ENCODE results near the gene TMEM150B. TPM values are rescaled to one million over a fixed set of nuclear protein-coding genes. Genes with fewer than 3 reads are reported as not detected.
A peak's percentile ranks its signal among the peaks of the same experiment; 100 is the strongest.

The TMEM150B gene
- total RNA-seq, 2 experiments from 2014 or later = not detected

DNA sequence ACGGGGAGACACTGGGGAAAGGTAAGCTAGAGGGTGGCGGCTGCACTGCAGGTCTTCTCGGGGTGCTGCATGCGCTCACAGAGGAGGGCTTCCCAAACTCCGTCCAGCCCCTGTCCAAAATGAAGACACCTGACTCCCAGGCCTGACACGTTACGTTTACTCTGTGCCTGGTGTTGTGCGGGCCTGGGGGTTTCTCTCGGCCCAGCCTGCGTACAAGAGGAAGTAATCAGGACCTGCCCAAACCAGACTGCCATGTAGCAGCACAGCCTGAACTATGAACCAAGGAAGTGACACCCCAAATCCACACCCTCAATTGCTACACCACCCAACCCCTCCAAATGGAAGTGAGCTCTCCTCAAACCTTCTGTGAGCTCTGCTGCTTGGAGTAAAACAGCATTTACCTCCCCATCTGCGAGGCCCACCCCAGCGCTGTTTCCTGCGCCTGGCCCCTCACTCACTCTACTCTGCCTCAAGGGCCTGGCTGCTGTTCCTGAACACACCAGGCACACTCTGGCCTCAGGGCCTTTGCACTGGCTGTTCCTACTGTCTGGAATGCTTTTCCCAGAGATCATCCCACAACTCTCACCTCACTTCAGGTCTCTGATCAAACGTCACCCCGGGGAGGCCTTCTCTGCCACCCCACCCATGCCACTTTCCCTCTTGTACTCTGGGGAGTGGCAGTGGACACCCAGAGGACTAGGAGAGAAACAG, 48.3 kb downstream of the TMEM150B start:
- peak overlapping the region; percentile 64 for H3K4me3 ChIP-seq (ENCODE audit: low read depth, low read length, poor library complexity, severe bottlenecking)
- peak overlapping the region; percentile 93 for H3K27ac ChIP-seq (ENCODE audit: low read depth, low read length, poor library complexity, severe bottlenecking)
- TSS peak; percentile 93 for BruUV-seq (replicated peaks)
- POLR2A ChIA-PET = interaction anchor here (0.6 to 5.0 kb wide), 4 partner anchors 18 to 357 kb away, joined by 3 to 32 read pairs (median 4); partner anchors contain the start of gene PPP6R1
- CTCF ChIA-PET (ENCODE audit: unreplicated experiment) = interaction anchor here (0.6 kb wide), 1 partner anchor 143 kb away, joined by 9 read pairs; no protein-coding TSS in a partner anchor
- peak; percentile 73 for DNase-seq (ENCODE audit: low spot score)
- peaks cover 78% of the 10 kb centered on the region for H3K4me1 ChIP-seq (ENCODE audit: insufficient read depth, low read length, poor library complexity, severe bottlenecking)
- H3K4me2 ChIP-seq (ENCODE audit: low read length) = peak overlapping the region; percentile 99
- H3K9me3 ChIP-seq (ENCODE audit: low read length) = no peaks in the 10 kb centered on the region
- H3K36me3 ChIP-seq (ENCODE audit: insufficient read depth, low read length) = peaks cover 35% of the 10 kb centered on the region
- peaks cover 38% of the 10 kb centered on the region for H3K79me2 ChIP-seq (ENCODE audit: insufficient read depth, low read depth, low read length)
- no peaks in the 10 kb centered on the region for H4K20me1 ChIP-seq (ENCODE audit: insufficient read depth, low read length)
- intact Hi-C loops (cut with micrococcal nuclease; ENCODE audit: unreplicated experiment) = loop anchor here (1.0 kb wide), 2 partner anchors 18 to 23 kb away; partner anchors contain the start of gene PPP6R1
- H2AFZ ChIP-seq (ENCODE audit: low read length) = no peak overlapping the region
- no peaks in the 10 kb centered on the region for H3K9me2 ChIP-seq (ENCODE audit: insufficient read depth, low read length)
- TF ChIP-seq, protein P1, sequence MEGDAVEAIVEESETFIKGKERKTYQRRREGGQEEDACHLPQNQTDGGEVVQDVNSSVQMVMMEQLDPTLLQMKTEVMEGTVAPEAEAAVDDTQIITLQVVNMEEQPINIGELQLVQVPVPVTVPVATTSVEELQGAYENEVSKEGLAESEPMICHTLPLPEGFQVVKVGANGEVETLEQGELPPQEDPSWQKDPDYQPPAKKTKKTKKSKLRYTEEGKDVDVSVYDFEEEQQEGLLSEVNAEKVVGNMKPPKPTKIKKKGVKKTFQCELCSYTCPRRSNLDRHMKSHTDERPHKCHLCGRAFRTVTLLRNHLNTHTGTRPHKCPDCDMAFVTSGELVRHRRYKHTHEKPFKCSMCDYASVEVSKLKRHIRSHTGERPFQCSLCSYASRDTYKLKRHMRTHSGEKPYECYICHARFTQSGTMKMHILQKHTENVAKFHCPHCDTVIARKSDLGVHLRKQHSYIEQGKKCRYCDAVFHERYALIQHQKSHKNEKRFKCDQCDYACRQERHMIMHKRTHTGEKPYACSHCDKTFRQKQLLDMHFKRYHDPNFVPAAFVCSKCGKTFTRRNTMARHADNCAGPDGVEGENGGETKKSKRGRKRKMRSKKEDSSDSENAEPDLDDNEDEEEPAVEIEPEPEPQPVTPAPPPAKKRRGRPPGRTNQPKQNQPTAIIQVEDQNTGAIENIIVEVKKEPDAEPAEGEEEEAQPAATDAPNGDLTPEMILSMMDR (conservative IDR thresholded peaks at IDR 0.05; ENCODE audit: low read length) = no peak
- no peak for TF ChIP-seq EZH2phosphoT487 (IDR thresholded peaks at IDR 0.05; ENCODE audit: borderline replicate concordance, low read depth, low read length)

DNA sequence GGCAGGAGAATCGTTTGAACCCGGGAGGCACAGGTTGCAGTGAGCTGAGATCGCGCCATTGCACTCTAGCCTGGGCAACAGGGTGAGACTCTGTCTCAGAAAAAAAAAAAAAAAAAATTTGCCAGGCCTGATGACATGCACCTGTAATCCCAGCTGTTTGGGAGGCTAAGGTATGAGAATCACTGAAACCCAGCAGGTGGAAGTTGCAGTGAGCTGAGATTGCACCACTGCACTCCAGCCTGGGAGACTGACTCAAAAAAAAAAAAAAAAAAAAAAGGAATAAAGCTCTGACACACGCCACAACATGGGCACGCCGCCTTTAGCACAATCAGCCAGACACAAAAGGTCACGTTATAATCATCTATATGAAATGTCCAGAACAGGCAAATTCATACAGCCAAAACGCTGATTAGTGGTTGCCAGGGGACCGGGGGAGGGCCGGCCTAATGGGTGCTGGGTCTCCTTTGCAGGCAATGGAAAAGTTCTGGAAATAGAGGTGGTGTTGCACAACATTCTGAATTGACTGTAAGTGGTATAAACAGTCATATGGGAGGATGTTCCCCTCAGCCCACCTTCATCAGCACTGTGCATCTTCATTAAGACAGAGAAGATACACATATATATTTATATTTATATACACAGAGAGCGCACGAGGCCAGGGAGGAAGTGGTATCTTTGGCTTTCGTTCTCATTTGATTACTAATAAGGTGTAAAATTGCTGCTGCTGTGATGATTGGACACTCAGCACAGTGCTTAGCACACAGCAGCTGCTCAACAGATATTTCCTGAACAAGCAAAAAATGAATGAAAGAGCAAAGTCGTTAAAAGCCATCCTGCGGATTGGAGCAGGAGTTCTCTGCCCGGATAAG, 49.1 kb downstream of the TMEM150B start:
- H2AFZ ChIP-seq (ENCODE audit: low read length) = no peak overlapping the region
- no peaks in the 10 kb centered on the region for H3K9me3 ChIP-seq (ENCODE audit: low read length)
- peak overlapping the region; percentile 64 for H3K4me3 ChIP-seq (ENCODE audit: low read depth, low read length, poor library complexity, severe bottlenecking)
- ChIA-PET POLR2A (interaction anchor here (0.7 to 5.0 kb wide), 5 partner anchors 14 to 349 kb away, joined by 3 to 32 read pairs (median 5); partner anchors contain the start of gene PPP6R1), CTCF (ENCODE audit: unreplicated experiment) (interaction anchor here (0.6 kb wide), 1 partner anchor 142 kb away, joined by 9 read pairs; no protein-coding TSS in a partner anchor)
- peak overlapping the region; percentile 93 for H3K27ac ChIP-seq (ENCODE audit: low read depth, low read length, poor library complexity, severe bottlenecking)
- H3K4me2 ChIP-seq (ENCODE audit: low read length) = peak overlapping the region; percentile 99
- peaks cover 38% of the 10 kb centered on the region for H3K79me2 ChIP-seq (ENCODE audit: insufficient read depth, low read depth, low read length)
- H3K36me3 ChIP-seq (ENCODE audit: insufficient read depth, low read length) = peaks cover 43% of the 10 kb centered on the region
- TSS peak; percentile 37 for BruUV-seq (replicated peaks)
- peaks cover 70% of the 10 kb centered on the region for H3K4me1 ChIP-seq (ENCODE audit: insufficient read depth, low read length, poor library complexity, severe bottlenecking)
- intact Hi-C loops (cut with micrococcal nuclease; ENCODE audit: unreplicated experiment) = loop anchor here (1.0 kb wide), 2 partner anchors 17 to 22 kb away; partner anchors contain the start of gene PPP6R1
- H3K9me2 ChIP-seq (ENCODE audit: insufficient read depth, low read length) = no peaks in the 10 kb centered on the region
- no peaks in the 10 kb centered on the region for H4K20me1 ChIP-seq (ENCODE audit: insufficient read depth, low read length)
- TF ChIP-seq, protein P1 (conservative IDR thresholded peaks at IDR 0.05; ENCODE audit: low read length) = no peak
- no peak for TF ChIP-seq EZH2phosphoT487 (IDR thresholded peaks at IDR 0.05; ENCODE audit: borderline replicate concordance, low read depth, low read length)
- DNase-seq (ENCODE audit: low spot score) = peak; percentile 89
